NCI-H187 (cell line): ENCODE results near the gene AFDN.

Experiments used
- DNase-seq, 2 experiments: peaks; one replicate each; lab custom pipeline; 2025; lab: John Stamatoyannopoulos, UW

Gene AFDN

DNA sequence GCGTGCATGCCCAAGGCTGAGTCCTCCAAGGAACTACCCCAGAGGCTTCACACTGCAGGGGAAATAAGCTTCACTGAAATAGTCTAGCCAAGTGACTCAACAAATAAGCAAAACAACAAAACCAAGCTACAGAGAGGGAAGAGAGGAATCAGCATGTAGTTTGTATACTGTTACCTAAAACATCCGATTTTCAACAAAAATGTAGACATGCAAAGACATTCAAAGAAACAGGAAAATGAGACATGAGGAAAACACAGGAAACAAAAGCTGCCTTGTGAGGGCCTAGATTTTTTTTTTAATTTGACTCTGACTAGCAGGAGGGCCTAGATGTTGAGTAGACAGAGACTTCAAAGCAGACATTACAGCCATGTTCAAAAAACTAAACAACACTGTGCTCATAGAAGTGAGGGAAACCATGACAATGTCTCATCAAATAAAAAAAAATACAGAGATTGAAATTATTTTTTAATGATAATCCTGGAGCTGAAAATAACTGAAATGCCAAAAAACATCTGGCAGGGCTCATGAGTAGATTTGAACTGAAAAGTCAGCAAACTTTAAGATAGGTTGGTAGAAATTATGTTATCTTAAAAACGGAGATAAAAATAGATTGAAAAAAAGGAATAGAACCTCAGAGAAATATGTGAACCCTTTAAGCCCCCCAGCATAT, 154.3 kb downstream of the AFDN start:
- no peak for DNase-seq

DNA sequence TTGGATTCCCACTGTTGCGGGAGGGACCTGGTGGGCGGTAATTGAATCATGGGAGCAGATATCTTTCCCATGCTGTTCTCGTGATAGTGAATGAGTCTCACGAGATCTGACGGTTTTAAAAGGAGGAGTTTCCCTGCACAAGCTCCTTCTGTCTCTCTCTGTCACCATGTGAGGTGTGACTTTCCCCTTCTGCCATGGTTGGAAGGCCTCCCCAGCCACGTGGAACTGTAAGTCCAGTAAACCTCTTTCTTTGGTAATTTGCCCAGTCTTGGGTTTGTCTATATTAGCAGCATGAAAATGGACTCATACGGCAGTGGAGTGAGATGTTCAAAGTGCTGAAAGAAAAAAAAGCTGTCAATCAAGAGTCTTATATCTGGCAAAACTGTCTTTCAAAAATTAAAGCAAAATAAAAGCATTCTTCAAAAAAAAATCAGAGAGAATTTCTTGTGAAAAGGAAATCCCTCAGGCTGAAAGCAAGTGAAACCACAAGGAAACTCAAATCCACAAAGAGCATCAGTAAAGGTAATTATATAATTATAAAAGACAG, 155.3 kb downstream of the AFDN start:
- no peak for DNase-seq

DNA sequence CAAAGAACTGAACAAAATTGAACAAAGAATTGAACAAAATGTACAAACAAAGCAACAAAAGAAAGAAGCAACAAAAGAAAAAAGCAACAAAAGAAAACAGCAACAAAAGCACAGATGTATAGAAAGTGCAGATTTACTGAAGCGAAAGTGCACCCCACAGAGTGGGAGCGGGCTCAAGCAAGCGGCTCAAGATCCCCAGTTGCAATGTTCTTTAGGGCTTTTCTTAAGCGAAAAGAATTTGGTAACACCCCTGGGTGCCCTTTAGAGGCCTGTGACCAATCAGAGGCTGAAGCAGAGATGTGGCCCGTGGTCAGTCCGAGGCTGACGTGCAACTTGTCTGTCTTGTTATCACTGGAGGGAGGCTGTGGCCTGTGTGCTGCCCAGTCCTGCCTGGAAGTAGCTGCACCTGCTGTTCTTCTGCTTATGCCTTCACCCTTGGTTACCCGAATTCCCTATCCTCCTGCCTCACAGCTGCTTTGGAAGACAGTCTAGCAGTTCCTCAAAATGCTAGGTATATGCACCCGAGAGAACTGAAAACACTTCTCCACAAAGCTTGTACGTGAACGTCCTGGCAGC, 157.5 kb downstream of the AFDN start:
- DNase-seq: no peak

DNA sequence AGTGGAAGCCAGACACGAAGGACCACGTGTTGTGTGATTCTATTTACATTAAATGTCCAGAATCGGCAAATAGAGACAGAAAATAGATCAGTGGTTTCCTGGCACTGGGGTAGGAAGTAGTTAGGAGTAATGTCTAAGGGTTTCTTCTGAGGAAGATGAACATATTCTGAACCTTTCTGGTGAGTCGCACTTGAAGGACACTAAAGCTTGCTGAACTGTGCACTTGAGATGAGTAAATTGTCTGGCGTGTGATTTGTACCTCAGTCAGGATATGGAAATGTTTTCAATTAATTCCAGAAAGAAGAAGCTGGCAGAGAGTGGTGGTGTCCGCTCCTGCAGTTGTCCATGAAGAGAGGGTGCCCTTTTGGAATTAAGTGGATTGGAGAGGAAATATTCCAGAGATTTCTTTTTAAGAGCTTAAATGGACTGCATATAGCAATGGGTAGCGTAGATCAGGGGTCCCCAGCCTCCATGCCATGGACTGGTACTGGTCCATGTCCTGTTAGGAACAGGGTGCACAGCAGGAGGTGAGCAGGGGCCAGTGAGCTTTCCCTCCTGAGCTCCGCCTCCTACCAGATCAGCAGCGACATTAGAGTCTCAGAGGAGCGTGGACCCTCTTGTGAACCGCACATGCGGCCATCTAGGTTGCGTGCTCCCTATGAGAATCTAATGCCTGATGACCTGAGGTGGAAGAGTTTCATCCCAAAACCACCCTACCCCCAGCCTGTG, 158.3 kb downstream of the AFDN start:
- DNase-seq: no peak

DNA sequence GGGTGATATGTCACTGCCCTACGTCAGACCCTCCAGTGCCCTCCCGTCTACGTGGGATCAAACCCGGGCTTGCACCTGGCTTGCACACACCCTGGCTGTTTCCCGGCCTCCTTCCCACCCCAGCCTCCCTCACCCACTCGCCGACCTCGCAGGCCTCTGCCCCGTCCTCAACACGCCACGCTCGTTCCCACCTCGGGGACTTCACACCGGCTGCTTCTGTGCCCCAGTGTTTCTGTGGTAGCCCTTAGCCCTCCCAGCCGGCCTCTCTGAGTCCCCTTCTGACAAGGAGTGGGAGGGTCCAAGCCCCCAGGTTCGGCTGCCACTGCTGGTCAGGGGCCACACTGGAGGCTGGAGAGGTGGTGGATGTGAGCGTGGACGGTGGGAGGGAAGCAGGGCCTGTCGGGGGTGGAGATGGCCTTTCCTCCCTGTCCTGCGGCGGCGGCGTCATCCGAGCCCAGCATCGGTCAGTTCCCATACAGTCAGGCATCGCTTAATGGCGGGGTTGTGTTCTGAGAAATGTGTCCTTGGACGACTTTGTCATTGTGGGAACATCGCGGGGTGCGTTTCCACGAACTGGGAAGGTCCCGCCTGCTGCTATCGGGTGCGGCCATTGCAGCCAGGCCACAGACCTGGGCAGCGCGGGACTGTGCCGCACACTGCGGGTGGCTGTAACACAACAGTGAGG, 159.3 kb downstream of the AFDN start:
- no peak for DNase-seq

DNA sequence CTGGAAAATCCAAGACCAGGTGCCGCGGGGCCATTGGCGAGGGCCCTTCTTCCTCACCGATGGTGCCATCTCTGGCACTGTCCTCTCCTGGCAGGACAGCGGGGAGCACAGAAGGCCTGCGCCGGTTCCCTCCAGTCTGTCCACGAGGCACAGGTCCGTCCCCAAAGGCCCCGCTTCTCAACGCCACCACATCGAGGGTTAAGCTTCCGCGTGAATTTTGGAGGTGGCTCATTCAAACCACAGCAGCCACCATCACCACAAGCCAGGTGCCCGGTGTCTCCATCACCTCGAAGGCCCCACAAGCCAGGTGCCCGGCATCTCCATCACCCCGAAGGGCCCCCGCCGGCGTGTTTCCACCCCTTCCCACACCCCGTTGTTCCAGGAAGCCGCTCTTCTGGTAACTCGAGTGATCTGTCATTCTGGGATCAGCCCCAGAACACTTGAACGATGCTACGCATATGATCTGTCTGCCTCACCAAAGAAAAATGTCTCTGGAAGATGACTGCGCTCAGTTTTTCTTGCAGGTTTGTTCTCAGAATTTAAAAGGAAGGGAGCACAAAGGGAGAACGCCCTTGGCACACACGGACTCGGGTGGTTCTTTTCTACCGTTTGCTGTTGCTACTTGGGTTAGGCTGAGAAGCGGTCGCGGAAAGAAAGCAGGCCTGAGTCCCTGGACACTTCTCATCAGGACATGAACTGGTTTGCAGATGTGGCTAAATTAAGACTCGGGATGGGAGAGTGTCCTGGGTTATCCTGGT, 160.9 kb downstream of the AFDN start:
- DNase-seq: no peak

DNA sequence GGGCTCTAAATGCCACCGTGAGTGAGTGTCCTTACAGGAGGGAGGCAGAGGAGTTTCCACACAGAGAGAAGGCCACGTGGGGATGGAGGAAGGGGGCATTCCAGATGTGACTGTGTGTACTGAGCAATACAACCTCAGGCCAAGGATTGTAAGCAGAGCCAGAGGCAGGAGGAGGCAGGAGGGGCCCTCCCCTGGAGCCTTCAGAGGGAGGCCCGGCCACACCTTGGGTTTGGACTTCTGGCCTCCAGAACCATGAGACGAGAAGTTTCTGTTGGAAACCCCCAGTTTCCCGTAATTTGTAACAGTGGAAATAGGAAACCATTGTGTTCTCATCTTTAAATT, 161.4 kb downstream of the AFDN start:
- no peak for DNase-seq

DNA sequence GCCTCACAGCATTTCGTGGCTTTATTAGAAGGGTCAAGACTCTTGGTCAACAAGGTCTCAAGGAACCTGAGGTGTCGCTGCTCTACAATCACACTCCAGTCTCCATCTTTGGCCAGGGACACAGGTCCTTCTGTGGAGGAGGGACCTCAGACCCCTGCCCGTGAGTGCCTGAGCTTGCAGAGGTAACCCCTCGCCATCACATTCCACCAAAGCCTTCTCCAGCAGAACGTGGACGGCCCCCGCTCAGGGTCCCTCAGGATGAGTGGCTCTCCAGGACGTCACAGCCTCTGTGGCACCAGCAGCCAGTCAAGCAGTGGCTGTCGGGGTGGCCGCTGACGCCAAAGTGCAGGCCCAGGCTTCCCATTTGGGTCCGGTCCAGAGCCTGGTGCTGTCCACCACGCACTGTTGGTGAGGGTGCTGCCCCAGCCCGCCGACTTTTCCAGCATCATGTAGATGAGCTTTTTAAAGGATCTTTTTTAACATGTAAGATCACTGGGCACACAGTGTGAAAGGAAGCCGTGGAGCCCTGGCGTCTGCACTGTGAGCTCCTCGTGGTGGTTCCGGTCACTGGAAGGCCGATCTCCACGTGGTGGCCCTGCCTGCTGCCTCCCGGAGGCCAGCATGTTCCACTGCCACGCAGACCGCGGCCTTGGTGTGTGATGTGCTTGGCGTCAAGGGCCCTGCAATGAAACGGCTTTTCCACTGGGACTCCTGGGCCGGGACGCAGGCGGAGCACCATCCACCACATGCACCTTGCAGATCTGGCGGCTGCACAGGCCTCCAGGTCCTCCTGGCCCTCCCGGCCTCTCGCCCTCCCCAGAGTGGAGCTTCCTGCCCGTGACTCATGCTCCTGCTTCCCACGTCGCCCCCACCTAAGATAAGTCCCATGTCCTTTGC, 162.5 kb downstream of the AFDN start:
- no peak for DNase-seq

DNA sequence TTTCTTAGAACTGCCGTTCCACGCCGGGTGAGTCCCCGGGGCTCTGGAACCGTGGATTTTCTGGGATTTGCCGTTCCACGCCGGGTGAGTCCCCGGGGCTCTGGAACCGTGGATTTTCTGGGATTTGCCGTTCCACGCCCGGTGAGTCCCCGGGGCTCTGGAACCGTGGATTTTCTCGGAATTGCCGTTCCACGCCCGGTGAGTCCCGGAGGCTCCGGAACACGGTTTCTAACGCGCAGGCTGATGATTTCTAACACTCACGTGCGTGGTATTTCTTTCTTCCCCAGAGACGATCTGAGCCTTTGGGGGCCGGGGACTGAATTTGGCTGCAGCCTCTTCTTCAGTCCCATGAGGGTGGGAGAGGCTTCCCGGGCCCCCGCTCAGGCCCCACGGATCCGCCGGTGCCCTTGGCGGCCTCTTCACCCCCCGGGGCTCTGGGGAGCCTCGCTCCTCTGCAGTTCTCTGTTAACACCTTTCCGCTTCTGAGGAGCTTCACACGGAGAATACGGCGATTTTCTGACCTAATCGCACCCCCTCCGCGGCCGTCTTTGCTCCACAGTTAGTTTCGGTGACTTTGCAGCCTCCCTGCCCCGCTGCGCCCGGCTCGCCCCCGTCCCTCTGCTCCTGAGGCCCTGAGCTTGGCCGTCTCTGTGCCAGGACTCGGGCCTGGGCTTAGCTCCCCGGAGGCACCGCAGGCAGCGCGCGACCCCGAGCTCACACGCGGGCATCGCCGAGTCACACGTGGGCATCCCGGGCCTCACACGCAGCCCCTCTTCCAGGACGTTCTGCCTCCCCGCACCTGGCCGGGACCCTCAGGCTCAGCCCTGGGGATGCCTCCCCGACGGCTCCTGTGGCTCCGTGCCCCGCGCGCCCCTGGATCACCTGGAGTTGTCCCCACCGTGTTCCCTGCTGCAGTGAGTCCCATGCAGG, 163.6 kb downstream of the AFDN start:
- no peak for DNase-seq

DNA sequence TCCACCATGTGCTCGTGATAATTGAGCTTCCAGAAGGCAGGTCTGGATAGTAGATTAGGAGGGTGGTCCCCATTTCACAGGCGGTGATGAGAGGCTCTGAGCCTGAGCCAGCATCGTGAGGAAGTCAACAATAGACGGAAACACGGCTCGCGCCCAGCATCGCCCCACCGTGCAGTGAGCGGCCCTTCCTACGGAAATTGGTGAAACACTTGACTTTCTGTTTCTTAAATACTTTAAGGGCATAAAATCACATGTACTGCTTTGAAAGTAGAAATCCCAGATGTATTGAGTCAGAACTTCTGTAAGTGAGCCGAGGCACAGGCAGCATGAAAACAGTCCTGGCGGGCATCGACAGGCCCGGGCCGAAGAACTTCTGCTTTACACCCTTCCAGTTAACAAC, 166.5 kb downstream of the AFDN start:
- no peak for DNase-seq

DNA sequence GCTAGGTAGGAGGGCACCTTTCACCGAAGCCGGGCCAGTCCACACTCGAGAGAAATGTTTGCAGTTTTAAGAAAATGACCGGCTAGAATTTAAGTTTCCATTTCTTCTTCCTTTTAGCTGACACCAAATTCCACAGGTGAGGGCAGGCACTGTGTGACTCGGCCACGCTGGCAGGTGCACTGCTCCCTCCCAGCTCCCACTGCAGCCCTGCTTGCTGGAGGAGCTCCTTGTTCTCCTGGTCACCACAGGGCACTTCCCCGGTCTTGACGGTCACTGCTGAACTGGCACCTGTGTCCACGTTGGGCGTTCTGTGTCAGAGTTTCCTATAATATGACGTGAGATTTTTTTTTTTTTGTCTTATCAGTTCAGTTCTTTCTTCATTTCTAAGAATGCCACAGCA, 167.1 kb downstream of the AFDN start:
- no peak for DNase-seq

DNA sequence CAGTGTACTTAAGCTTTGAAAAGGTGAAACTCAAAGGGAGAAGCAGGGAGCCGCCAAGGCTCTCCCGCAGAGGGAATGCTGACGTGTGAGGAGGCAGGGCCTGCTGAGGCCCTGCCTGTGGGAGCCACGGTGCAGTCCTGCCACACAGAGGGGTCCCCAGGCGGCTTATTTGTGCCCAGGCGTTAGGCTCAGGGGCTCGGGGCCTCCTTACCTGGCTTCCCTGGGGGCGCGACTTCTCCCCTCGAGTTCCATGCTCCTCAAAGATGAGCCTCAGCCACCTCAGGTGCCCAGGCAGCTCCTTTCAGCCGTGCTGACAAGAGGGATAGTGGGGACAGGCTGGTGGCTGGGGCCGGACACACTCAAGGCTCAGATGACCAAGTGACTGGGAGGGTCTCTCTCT, 168.6 kb downstream of the AFDN start:
- DNase-seq: no peak

DNA sequence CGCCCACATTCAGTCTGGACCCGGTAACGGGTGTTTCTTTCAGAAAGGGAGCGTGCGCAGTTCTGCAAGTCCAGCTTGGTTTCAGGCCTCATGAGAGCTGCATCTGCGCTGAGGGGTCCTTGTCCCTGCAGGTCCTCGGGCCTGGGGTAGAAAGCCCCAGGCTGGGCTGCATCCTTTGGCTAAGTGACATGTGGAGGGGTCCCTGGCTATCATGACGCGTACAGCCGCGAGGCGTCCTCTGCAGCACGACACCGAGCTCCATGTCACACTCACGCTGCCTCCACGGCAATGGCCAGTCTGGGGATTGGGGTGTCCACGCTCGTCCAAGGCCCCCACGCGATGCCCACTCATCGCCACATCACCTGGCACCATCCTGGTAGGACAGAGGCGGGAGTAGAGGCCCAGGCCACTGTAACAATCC, 169.0 kb downstream of the AFDN start:
- no peak for DNase-seq

DNA sequence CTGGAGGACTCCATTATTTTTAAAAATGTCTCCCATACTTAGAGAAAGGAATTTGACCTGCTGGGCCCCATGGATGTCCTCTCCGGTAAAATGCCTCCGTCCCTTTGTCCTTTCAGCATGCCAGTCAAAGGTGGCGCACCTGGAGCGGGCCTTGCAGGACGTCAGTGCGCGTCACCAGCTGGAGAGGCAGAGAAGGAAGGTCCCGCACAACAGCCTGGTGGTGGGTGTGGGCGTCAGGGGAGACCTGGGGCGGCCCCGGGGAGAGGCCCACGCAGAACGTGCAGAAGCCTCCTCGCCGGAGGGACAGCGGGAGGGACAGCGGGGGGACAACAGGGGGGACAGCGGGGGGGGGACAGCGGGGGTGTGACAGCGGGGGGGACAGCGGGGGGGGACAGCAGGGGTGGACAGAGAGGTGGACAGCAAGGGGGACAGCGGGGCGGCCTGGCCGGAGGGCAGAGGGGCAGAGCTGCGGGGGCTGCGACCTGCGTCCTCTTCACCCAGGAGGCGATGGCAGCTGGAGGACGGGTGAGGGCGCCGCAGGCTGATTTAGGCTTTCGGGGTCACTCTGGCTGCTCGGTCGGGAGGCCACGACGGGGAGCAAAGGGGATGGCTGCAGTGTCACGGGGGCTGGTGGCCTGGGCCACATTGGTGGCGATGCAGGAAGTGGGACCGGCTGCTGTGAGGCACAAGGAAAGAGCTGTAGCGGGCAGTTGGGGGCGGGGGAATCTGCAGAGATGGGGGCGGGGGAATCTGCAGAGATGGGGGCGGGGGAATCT, 169.9 kb downstream of the AFDN start:
- no peak for DNase-seq

DNA sequence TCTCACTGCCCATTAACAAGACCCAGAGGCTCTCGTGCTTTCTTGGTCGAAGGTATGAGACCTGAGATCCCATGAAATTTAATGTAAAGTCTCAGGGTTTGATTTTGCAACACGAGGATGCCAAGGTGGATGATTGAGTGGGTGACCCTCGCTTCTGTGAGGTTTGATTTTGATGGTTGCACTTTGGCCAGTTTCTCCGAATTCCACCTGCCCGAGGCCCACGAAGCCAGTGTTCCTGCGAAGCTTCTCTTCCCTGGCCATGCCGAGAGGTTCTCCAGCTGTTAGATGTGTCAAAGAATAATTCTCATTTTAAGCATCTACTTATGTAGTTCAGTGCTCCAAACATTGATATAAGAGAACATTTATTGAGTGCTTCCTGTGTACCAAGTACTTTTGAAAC, 170.9 kb downstream of the AFDN start, which contains the start of gene KIF25:
Gene KIF25, plus strand, starts transcription at position 30 of the 400 bp plus-strand sequence. CDS start 31,915 bp downstream, outside the sequence.
- no peak for DNase-seq

DNA sequence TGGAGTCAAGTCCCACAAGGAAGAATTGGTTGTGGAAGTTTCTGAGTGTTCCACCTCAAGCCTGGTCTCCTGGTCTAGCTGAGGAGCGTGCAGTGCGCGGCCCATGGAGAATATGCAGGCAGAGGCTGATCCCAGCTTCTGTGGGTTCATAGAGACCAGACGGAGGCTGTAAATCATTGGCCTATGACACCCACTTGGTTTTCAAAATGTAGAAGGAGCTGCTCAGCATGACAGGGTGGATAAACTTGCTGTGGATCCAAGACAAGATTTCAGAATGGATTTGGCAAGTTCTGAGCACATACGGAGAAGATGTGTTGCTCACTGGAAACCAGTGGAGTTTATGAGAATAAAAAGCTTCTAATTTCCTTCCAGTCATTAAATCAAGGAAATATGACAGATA, 171.5 kb downstream of the AFDN start:
- no peak for DNase-seq

DNA sequence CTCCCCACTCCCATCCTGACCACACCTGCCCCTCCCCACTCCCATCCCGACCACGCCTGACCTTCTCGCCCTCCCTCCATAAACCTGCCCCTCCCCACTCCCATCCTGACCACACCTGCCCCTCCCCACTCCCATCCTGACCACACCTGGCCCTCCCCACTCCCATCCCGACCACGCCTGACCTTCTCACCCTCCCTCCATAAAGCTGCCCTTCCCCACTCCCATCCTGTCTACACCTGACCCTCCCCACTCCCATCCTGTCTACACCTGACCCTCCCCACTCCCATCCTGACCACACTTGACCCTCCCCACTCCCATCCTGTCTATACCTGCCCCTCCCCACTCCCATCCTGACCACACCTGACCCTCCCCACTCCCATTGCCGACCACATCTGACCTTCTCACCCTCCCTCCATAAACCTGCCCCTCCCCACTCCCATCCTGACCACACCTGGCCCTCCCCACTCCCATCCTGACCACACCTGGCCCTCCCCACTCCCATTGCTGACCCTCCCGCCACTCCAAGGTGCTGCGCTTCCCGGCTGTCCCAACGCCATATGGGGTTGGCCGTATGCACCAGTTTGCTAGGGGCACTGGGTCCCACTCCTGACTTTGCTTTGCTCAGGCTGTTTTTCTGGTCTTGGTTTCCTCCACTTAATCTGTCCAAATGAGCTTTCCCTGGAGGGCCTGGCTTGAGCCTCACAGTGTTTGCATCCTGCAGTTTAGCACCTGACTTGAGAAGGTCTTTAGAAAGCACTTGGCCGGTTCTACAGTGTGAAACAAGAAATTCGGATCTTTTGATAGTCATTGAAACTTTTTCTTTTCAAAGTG, 173.7 kb downstream of the AFDN start:
- DNase-seq: no peak

DNA sequence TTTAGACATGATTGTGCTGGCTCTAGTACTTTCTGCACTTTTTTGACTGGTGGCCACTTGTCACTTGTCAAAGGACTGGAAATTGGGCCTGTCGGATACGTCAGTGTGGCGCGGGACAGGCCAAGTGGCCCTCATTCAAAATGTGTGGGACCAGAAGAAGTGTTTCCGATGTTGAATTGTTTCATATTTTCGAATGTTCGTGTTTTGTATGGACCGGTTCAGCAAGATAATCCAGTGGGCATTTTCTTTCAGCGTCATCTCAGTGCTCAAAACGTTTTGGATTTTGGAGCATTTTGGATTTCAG, 174.3 kb downstream of the AFDN start:
- no peak for DNase-seq
